Limb (tissue), 2 donors: Measurements from ENCODE around the gene RET.

ENCODE experiments used
- DNase-seq, 2 donors: peaks; one replicate each; pipeline ENCODE4 v3.0.0-alpha.2; 2016; ENCODE audit errors: extremely low spot score in 2 of 2

The RET gene

DNA sequence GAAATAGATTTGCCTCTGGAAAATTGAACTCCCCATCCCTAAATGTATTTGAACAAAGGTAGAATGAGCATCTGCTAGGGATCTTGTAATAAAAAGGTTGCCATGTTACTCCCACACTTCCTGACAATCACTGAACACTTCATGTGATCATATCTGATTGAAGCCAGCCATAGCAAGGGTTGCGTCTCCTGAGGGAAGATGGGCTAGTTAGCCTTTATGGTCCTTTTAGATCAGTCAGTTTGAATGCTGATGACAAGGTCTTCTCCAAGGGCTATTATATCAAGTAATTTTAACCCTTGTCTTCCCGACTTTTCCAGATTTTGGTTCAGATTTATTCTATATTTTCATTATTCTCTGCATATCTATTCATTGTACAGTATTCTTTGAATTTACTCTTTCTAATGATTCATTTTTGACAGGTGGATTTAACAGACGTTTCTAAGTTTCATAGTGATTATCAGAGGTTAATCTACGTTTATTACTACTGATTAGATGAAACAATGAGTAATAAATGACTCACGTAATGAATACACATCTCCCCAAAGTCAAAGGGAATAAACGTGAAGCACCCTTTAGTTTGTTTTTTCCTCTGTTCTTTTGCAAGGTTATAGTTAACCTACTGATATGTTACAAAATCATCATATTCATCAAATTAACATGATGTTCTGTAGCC, 89.5 kb downstream of the RET start:
- no peak for DNase-seq

GRCh38 chr10:43166880-43167497, 90.1 kb downstream of the RET start:
- DNase-seq: no peak

- no peak for DNase-seq
Measured at GRCh38 chr10:43167498-43167889, 90.6 kb downstream of the RET start.

DNA sequence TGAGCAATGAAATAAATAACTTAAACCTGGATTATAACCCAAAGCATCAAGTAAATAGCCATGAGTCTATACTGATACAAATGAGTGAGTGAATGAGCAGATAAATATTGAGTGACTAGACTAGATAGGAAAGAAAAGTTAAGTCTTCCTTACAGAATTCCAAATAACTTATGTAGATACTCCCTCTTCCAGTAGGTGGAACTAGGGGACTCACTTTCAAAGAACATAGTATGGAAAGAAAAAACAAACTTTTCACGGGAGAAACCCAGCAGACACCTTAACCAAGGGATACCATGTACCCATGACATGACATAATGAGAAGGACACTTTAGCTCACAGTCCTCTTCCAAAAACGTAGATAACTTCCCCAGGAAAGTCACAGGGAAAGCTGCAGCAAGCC, 93.6 kb downstream of the RET start:
- no peak for DNase-seq

DNA sequence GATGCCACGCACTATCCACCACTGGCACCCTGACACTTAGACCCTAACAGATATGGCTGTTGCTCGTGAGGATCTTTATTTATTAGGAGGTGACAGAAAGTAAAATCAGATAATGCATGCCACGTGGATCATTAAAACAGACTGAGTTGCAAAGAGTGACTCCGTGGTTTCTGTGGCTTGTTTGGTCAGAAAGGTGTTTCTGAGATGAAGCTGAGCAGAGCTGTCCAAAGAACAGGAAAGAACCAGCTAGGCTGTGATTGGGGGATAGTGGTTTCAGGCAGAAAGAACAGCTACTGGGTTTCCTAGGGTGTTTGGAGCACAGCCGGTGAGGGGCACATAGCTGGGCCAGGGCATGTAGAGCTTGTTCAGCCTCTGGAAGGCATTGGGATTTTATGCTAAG, 95.8 kb downstream of the RET start:
- DNase-seq: no peak

DNA sequence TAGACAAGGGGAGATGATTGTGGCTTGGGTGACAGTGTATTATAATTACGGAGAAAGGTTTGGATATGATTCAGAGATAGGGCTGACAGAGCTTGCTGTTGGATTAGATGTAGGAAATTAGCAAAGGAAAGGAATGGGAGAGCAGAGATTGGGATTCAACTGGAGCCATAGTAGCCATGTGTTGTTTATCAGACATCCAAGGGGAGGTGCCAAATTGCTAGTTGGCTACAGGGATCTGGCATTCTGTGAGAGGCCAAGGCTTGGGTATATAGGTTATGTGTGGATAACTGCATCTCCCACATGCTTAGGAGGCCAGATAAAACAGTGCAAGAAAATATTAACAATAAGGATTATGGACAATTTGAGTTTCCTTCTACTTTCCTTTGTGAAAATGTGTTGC, 96.3 kb downstream of the RET start:
- DNase-seq: no peak

DNA sequence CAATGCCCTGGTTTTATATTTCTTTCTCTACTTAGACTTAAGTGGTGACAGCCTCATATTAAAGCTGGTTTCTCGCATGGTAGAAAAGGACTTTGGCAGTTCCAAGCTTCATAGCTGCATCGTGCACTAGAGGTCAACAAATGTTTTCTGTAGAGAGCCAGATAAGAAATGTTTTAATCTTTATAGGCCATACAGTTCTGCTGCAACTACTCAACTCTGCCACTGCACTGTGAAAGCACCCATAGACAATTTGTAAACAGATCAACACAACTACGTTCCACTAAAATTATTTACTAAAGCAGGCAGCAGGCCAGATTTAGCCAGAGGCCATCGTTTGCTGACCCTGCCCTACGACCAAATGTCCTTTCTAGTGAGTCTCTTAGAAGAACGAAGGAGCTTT, 98.1 kb downstream of the RET start:
- no peak for DNase-seq

DNA sequence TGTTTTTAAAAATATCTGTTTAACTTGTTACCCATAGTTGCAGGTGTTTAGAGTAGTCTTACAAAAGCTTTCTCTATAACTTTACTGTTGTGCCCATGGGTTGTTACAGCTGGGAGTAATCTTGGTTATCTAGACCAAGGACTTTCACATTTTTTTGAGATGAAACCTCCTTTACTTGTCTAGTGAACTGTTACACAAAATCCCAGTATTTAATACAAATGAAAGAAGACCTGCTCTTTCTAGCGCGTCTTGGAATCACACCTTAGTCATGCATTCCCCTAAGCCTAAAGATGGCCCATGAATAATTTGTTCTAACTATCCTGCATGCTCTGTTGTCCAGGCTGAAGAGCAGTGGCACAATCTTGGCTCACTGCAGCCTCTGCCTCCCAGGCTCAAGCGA, 99.4 kb downstream of the RET start:
- no peak for DNase-seq

GRCh38 chr10:43177595-43177994, 100.7 kb downstream of the RET start:
- DNase-seq: no peak
